HCT116 (cell line): ENCODE data around the gene TRIM45. TPM values are rescaled to one million over a fixed set of nuclear protein-coding genes. Genes with fewer than 3 reads are reported as not detected.
"Not testable (repeated sequence)": the region's sequence is repeated elsewhere in the genome, so short reads cannot be mapped to it uniquely, and the experiment has no call there.

Experiments
- ATAC-seq: fragments of 200-7000 bp; cut with Tn5 transposase; 2 replicates; pipeline ENCODE4 v1.9.1; 2020; ENCODE audit warnings: mild to moderate bottlenecking, moderate library complexity
- BruUV-seq: library from RNA; stranded (reverse); fragments of 400-500 nt; replicated peaks from 2 replicates; lab custom pipeline; 2021; lab: Mats Ljungman, UMichigan
- CTCF ChIA-PET: fragments of 300-600 bp; sonication (Branson Sonifier 250); formaldehyde crosslinking; loops from one replicate; lab custom pipeline; 2021; ENCODE audit warnings: antibody characterized with exemption; lab: Charles Lee
- POLR2A ChIA-PET: fragments of 300-600, 350-600 bp; sonication (Branson Sonifier 250); formaldehyde crosslinking; loops from one replicate; lab custom pipeline; 2021; ENCODE audit warnings: antibody characterized with exemption; lab: Charles Lee
- RAD21 ChIA-PET, 2 experiments: fragments of 300-600 bp; sonication (Branson Sonifier 250); formaldehyde crosslinking; loops; one replicate each; lab custom pipeline; 2023; ENCODE audit warnings: low total read pairs in 2 of 2; ENCODE audit not compliant: uncharacterized antibody in 2 of 2, unreplicated experiment in 2 of 2, low non-redundant PET in 1 of 2; lab: Charles Lee
- DNase-seq: peaks from one replicate; pipeline ENCODE4 v3.0.0-alpha.2; 2010; ENCODE audit warnings: low read depth, low spot score
- H2AFZ ChIP-seq: fragments of 200-600 bp; shearing (Covaris generic), sonication (generic); 2 replicates; pipeline ENCODE4 v1.6.1; 2017; ENCODE audit warnings: low read depth, mixed run types, mixed read lengths, antibody characterized with exemption, low read length; ENCODE audit not compliant: poor library complexity, severe bottlenecking
- H3K27ac ChIP-seq: 2 replicates; pipeline ENCODE4 v1.5.1; 2012; ENCODE audit warnings: low read depth, low read length
- H3K27me3 ChIP-seq: fragments of 200-600 bp; sonication (generic); 2 replicates; pipeline ENCODE4 v1.6.1; 2016; ENCODE audit warnings: mixed run types, low read length, mixed read lengths; ENCODE audit not compliant: insufficient read depth
- H3K36me3 ChIP-seq, 2 experiments: fragments of 200-500 bp in 1 of 2; fragments of 200-600 bp in 1 of 2; sonication (Bioruptor generic) in 1 of 2; sonication (generic) in 1 of 2; 2 replicates each; pipeline versions ENCODE4 v1.5.1 to v1.6.1; 2014 to 2016; ENCODE audit warnings: low read length in 2 of 2, inconsistent platforms in 1 of 2, mixed read lengths in 1 of 2, mixed run types in 1 of 2; ENCODE audit not compliant: insufficient read depth in 2 of 2, control insufficient read depth in 1 of 2
- H3K4me1 ChIP-seq, 2 experiments: fragments of 200-600 bp in 1 of 2; sonication (generic) in 1 of 2; 2 replicates each; pipeline versions ENCODE4 v1.5.1 to v1.6.1; 2012 to 2017; ENCODE audit warnings: low read length in 2 of 2, inconsistent platforms in 1 of 2, mild to moderate bottlenecking in 1 of 2, mixed read lengths in 1 of 2, mixed run types in 1 of 2, moderate library complexity in 1 of 2; ENCODE audit not compliant: insufficient read depth in 2 of 2, control insufficient read depth in 1 of 2
- H3K4me2 ChIP-seq: fragments of 200-600 bp; sonication (generic); 2 replicates; pipeline ENCODE4 v1.6.1; 2017; ENCODE audit warnings: mixed run types, low read length, mixed read lengths
- H3K4me3 ChIP-seq, 2 experiments: fragments of 200-600 bp in 1 of 2; sonication (generic) in 1 of 2; replicated peaks in 1 of 2; 2 replicates each; pipeline ENCODE4 v1.5.1; 2011 to 2016; ENCODE audit warnings: low read length in 2 of 2, control low read depth in 1 of 2, low read depth in 1 of 2, mild to moderate bottlenecking in 1 of 2, mixed read lengths in 1 of 2, mixed run types in 1 of 2
- H3K79me2 ChIP-seq: fragments of 200-600 bp; sonication (generic); 2 replicates; pipeline ENCODE4 v1.6.1; 2017; ENCODE audit warnings: mild to moderate bottlenecking, mixed run types, low read length, moderate library complexity, mixed read lengths; ENCODE audit not compliant: insufficient read depth
- H3K9ac ChIP-seq: fragments of 200-600 bp; sonication (generic); 2 replicates; pipeline ENCODE4 v1.6.1; 2016; ENCODE audit warnings: low read length, mixed read lengths
- H3K9me2 ChIP-seq: fragments of 200-600 bp; sonication (generic), shearing (Covaris generic); 2 replicates; pipeline ENCODE4 v1.6.1; 2017; ENCODE audit warnings: mixed run types, mild to moderate bottlenecking, moderate library complexity; ENCODE audit not compliant: insufficient read depth
- H3K9me3 ChIP-seq, 2 experiments: fragments of 200-500 bp in 1 of 2; fragments of 200-600 bp in 1 of 2; sonication (Bioruptor generic) in 1 of 2; sonication (generic) in 1 of 2; 2 replicates each; pipeline ENCODE4 v1.6.1; 2014 to 2017; ENCODE audit warnings: low read length in 2 of 2, mixed read lengths in 2 of 2, inconsistent platforms in 1 of 2, low read depth in 1 of 2, mild to moderate bottlenecking in 1 of 2, mixed run types in 1 of 2, moderate library complexity in 1 of 2; ENCODE audit not compliant: control insufficient read depth in 1 of 2, insufficient read depth in 1 of 2
- H4K20me1 ChIP-seq: fragments of 200-600 bp; sonication (generic), shearing (Covaris generic); 2 replicates; pipeline ENCODE4 v1.6.1; 2017; ENCODE audit warnings: mixed run types, mild to moderate bottlenecking, moderate library complexity; ENCODE audit not compliant: insufficient read depth
- EGR1 ChIP-seq: IDR thresholded peaks from 2 replicates; pipeline ENCODE4 v1.6.1; 2012; ENCODE audit warnings: low read depth
- EZH2phosphoT487 ChIP-seq: fragments of 200-600 bp; IDR thresholded peaks from 2 replicates; pipeline ENCODE4 v1.6.1; 2018; ENCODE audit warnings: antibody characterized with exemption, borderline replicate concordance
- intact Hi-C: fragments of 100-400 bp; cut with micrococcal nuclease; formaldehyde crosslinking; loops from 2 replicates; pipeline ENCODE4 v1.10.0; 2022
- total RNA-seq: library from RNA; stranded (reverse); gene quantifications from one replicate; pipeline ENCODE4 v1.2.1, GENCODE V29; 2021; ENCODE audit not compliant: unreplicated experiment
- TF ChIP-seq, protein P1 (sequence below): IDR thresholded peaks from 2 replicates; pipeline ENCODE4 v1.6.1; 2011; ENCODE audit warnings: mild to moderate bottlenecking, low read length, moderate library complexity; ENCODE audit not compliant: insufficient replicate concordance; ENCODE audit errors: extremely low read depth

Gene TRIM45
- total RNA-seq, 1 experiment from 2014 or later: 3.5 TPM

- RAD21 ChIA-PET, H3K27ac ChIP-seq, H3K9me3 ChIP-seq, H3K9ac ChIP-seq, H3K36me3 ChIP-seq, H3K27me3 ChIP-seq, H3K9me2 ChIP-seq, H3K79me2 ChIP-seq, intact Hi-C loops, H3K4me3 ChIP-seq, ATAC-seq, DNase-seq, H2AFZ ChIP-seq, BruUV-seq, H4K20me1 ChIP-seq, H3K4me2 ChIP-seq: not testable (repeated sequence)
- ChIA-PET CTCF (interaction anchor here (1.3 to 1.6 kb wide), 2 partner anchors 10 to 52 kb away, joined by 4 to 8 read pairs; no protein-coding TSS in a partner anchor), POLR2A (interaction anchor here (0.6 kb wide), 1 partner anchor 37 kb away, joined by 4 read pairs; no protein-coding TSS in a partner anchor)
- peaks cover 0 to 14% of the 10 kb centered on the region in 2 experiments; a peak in 1 of 4 replicates for H3K4me1 ChIP-seq
Observed at GRCh38 chr1:117119144-117119543, 2.4 kb downstream of the TRIM45 start.

DNA sequence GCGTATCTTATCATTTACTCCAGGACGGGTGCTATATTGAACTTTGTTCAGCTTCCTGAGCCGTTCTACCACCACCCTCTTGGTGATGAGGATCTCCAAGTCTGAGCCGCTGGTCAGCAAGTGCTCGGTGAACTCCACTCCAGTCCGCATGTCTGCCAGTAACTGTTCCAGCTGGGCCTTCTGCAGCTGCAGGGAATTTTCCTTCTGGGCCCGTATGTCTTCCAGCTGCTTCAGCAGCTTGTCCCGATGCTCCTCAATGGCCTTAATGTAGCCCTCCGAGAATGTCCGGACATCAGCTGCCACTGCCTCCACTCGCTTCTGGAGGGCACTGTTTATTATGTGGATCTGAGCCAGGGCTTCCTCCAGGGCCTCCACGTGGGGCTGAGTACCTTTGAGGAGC, 3.4 kb downstream of the TRIM45 start:
- Histone ChIP-seq H3K4me2 (no peak overlapping the region), H3K9me3 (no peaks in the 10 kb centered on the region), H3K4me1 (peaks cover 0 to 14% of the 10 kb centered on the region in 2 experiments; a peak in 1 of 4 replicates), H3K9ac (no peak overlapping the region), H3K27ac (no peak overlapping the region), H2AFZ (no peak overlapping the region), H3K4me3 (no peak overlapping the region), H4K20me1 (no peaks in the 10 kb centered on the region), H3K79me2 (no peaks in the 10 kb centered on the region), H3K27me3 (no peaks in the 10 kb centered on the region), H3K9me2 (no peaks in the 10 kb centered on the region), H3K36me3 (0 out of 4 replicates have a peak, but pooled peaks cover 0 to 2% of the 10 kb centered on the region in 2 experiments)
- no peak for DNase-seq
- POLR2A ChIA-PET: no interaction called here
- intact Hi-C loops: no loop called here
- TF ChIP-seq EGR1: no peak
- TF ChIP-seq, protein P1, sequence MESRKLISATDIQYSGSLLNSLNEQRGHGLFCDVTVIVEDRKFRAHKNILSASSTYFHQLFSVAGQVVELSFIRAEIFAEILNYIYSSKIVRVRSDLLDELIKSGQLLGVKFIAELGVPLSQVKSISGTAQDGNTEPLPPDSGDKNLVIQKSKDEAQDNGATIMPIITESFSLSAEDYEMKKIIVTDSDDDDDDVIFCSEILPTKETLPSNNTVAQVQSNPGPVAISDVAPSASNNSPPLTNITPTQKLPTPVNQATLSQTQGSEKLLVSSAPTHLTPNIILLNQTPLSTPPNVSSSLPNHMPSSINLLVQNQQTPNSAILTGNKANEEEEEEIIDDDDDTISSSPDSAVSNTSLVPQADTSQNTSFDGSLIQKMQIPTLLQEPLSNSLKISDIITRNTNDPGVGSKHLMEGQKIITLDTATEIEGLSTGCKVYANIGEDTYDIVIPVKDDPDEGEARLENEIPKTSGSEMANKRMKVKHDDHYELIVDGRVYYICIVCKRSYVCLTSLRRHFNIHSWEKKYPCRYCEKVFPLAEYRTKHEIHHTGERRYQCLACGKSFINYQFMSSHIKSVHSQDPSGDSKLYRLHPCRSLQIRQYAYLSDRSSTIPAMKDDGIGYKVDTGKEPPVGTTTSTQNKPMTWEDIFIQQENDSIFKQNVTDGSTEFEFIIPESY: no peak
- TF ChIP-seq EZH2phosphoT487: no peak
- RAD21 ChIA-PET: no interaction called here
- CTCF ChIA-PET: no interaction called here
- BruUV-seq: no TSS peak
- no peak for ATAC-seq
